Activated CD4-positive, alpha-beta T cell treated with anti-CD3 and anti-CD28 coated beads, Interleukin-2, amount 50 U/mL, for 1 hour (primary cell): Measurements from ENCODE around the gene ICE1.
"Not testable (repeated sequence)": the region's sequence is repeated elsewhere in the genome, so short reads cannot be mapped to it uniquely, and the experiment has no call there.

Source experiments
- DNase-seq: peaks from one replicate; pipeline ENCODE4 v3.0.0-alpha.2; 2020

ICE1 gene

DNA sequence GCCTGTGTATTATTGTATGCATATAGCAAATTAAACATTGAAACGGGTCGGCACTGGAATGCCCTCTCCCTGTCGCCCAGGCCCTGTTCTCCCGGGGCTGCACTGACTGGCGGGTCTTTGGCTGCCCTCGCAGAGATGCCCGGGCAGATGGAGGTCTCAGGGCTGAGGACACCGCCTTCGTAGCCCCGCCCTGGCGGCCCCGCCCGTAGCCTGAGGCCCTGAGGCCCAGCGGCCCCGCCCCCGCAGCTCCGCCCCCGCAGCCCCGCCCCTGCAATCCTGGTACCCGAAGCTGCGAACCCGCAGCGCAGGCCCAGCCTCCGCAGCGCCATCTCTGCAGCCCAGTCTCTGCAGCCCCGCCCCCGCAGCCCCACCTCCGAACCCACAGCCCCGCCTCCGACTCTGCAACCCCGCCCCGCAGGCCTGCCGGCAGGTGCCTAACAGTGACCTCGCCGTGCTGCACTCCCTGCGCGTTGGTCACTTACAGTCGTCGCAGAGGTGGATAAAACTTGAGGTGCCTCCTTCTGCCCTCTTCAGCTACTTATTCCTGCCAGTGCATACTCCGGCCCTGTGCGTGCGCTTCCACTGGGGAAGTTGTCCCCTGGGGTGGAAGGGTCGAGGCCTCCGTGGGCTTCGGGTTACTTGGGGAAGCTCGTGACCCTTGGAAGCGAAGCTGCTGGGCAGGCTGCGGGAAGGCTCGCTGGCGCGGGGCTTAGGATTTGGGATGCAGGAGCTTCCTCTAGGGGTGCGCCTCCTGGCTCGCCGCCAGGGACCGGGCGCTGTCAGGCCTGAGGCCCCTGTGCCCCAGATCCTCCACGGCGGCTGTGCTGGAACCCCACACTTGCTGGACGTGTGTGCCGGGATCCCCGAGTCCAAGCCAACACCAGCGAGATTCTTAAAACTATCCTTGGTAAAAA is 72.3 kb downstream of the ICE1 start:
- peak; percentile 85 for DNase-seq

DNA sequence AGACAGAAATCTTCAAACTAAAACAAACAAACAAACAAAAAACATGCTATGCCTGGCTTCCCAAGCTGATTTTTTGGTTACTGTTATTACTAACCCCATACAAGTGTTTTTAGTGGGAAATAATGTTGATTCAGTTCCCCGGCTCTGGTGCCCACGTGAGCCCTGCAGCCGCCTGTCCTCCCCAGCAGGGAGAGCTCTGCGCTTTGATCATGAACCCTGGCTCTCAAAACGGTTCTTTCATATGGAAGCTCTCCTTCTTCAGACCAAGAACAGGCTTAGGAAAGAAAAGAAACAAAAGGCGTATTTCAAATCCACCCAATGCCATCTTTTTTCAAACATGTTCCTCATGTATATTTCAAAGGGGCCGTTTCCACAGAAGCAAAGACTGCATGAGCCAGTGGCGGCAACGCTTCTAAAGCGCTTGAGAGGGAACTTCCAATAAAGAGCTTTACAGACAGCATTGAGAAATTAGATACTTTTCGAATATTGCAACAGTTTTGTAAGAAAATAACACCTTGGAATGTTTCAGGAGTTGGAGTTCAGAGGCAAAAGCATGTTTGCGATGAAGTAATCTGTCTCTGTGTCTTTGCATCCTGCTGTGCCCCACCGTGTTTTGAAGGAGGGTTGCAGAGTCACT is 74.8 kb downstream of the ICE1 start:
- DNase-seq = peak; percentile 22

DNA sequence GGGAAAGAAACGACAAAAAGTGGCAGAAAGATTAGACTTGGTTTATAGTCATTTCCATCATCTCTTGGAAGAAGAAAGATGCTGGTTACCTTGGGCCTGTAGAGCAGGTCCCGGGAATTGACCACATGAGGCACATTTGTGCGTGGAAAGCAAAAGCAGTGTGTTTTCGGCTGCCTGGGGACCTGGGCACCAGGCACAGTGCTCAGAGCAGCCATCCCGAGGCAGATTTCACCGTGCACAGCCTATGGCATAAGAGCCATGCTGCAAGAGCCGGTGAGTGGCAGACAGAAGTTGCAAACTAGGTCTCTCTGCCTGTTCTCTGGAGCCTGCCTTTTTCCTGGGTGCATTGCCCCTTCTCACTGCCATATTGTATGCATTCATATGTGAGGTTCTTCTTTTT is 77.0 kb downstream of the ICE1 start:
- no peak for DNase-seq

DNA sequence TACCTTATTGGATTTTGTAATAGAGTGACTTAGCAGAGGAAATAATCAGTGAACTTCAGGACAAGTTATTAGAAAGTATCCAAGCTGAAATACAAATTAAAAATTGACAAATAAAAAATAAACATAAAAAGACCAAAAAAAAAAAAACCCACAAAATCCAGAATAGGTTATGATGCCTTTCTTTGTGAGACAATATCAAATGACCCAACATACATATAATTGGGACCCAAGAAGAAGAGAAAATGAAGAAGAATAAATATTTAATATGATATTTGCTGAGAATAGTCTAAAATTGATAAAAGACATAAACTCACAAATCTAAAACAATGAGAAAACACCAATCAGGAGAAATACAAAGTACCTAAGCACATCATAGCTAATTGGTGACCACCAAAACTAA is 81.8 kb downstream of the ICE1 start:
- no peak for DNase-seq

DNA sequence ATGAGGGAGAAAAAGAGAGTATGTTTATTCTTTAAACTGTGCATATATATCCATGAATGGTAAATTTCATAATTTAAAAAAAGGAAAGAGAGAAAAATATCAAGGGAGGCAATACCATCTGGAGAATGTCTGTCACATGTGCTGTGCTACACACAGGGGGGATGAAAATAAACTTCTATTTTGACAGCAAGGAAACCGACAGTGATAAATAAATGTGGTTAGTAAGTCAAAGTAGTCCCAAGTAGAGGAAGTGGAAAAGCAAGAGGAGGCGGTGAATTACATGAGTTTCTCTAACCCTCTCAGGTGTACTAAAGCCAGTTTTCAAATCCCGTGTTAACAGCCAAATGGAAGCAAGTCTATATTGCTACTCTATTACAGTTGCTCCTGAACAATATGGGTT is 83.3 kb downstream of the ICE1 start:
- DNase-seq = no peak

DNA sequence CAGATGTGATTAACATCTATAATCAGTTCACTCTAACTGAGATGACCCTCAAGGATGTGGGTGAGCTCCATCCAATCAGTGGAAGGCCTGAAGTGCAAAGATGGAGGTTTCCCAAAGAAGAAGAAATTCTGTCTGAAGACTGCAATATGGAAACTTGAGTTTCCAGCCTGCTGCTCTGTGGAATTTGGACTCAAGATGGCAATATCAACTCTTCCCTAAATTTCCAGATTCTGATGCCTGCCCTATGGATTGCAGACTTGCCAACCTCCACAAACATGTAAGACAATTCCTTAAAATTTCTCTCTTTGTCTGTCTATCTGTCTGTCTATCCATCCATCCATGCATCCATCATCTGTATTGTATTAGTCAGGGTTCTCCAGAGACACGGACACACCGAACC is 85.9 kb downstream of the ICE1 start:
- DNase-seq = no peak

DNA sequence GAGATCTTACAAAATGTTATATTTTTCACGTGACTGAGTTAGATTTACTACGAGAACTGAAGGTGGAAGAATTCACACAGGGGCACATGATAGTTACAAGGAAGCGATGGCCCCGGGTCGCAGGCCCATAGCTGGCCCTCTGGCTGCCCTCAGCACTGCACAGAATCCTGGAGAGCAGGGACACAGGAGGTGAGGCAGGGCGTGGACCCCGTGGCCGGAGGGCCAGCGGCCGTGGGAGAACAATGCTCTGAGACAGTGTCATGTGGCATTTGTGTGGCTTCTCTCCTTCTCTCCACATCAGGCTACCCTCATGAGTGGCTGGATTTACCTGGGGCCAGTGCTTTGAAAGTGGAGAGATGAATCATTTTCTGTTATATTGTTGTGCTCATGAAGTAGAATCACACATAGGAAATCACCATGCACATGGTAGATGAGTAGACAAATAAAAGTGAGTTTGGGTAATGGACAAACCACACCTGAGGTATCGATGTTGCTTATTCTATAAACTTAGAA is 89.5 kb downstream of the ICE1 start:
- no peak for DNase-seq

DNA sequence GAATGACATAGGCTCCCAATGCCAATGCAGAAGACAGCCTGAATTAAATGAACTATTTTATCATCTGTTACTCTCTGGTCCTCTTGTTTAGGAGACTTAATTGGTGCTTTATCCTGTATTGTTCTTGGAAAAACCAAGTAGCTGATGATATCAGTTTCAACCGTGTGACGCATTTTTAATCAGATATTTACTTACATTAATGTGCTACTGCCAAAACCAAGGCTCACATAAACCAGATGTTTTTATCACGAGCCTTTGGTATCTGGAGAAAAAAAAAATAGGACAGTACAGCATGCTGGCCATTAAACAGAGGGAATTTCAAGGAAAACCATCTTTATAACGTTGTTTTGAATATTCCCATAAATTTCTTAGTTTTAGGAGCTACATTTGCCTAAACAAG is 90.1 kb downstream of the ICE1 start:
- DNase-seq = no peak

DNA sequence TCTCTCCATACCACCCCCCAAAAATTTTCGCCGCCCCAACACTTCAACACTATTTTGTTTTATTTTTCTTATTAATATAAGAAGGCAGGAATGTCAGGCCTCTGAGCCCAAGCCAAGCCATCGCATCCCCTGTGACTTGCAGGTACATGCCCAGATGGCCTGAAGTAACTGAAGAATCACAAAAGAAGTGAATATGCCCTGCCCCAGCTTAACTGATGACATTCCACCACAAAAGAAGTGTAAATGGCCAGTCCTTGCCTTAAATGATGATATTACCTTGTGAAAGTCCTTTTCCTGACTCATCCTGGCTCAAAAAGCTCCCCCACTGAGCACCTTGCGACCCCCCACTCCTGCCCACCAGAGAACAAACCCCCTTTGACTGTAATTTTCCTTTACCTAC is 98.1 kb downstream of the ICE1 start:
- not testable (repeated sequence) for DNase-seq

DNA sequence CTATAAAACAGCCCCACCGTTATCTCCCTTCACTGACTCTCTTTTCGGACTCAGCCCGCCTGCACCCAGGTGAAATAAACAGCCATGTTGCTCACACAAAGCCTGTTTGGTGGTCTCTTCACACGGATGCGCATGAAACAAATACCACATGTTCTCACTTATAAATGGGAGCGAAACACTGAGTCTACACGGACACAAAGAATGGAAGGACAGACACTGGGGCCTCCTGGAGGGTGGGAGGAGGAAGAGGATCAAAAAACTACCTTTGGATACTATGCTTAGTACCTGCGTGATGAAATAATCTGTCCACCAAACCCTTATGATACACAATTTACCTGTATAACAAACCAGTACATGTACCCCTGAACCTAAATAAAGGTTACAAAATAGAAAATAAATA is 98.6 kb downstream of the ICE1 start:
- no peak for DNase-seq

DNA sequence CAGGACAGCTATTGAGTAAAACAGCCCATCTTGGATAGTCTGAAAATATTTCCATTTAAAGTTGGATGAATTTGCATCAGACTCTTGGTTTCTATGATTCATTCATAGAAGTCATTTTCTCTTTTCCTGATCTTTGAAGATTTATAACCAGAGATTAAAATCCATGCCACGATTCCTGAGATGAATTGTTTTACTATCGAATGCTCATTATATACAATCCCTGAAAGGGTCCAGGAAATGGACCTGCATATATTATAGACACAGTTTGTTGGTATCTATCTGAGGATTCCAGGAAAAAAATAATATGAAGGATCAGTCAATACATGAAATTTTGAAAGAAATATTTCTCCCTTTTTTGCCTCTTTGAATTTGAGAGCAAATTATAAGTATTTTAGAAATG is 99.0 kb downstream of the ICE1 start:
- DNase-seq = no peak

DNA sequence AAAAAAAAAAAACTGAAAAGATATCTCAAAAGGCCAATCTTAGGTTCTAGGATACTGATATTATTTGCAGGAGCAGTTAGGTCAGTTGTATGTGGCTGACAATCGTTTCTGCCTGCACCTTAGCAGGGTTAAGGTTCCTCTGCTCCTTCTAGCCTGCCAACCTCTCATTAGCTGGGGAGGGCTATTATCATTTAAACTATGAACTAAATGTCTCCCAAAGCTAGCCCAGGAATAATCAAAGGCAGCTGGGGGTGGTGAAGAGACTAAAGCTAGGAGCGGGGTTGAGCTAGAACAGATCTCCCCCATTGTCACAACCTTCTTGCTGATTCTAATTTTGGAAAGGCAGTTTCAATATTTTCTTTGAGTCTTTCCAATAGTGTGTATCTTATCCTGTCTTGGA is 99.9 kb downstream of the ICE1 start:
- no peak for DNase-seq

DNA sequence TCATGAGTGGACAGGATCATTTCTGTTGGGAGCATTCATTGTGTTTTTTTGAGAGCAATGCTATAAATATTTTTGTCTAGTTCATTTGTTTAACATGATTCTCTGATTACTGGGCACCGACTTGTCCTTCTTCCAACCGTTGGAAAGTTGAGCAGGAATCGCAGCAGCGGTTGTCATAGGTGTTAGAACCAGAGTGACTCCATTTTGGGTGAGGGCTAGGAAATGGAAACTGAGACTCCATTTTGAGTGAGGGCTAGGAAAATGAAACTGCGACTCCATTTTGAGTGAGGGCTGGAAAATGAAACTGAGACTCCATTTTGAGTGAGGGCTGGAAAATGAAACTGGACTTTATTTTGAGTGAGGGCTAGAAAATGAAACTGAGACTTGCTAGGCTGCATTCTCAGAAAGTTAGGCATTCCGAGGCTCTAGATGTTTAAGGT is 100.6 kb downstream of the ICE1 start:
- peak; percentile 4 for DNase-seq

DNA sequence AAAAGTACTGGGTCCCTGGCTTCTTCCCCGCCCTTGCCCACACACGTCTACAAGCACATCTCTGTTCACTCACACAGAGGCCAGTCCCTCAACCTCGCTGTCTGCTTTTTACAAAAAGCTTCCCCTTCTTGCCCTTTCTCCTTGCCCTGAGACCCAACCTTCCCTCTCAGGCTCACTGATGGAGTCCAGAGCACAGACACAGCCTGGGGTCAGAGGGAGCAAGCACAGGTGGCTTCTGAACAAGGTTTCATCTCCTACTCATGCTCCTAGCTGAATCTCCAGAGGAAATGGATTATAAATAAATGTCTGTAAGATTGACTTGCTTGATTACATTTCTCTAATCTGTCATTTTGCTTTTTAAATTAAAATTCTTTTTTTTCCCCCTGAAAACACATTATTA is 101.8 kb downstream of the ICE1 start:
- no peak for DNase-seq

DNA sequence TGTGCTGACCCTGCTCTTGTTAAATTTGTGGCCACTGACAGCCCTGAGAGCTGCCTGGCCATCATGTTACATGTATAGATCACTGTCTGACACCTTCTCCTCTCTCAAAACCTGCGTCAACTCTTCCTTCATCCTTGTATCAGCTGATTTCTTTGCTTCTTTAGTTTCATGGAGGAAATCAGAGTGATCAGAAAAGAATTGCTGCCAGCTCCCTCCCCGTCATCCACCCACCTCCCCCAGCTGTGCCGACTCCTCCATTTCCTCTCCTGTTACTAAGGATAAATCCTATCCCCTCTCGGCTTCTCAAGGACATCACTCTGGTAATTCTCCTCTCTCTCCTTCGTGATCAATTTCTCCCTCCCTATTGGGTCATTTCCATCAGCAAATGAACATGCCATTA is 108.9 kb downstream of the ICE1 start:
- DNase-seq = no peak

DNA sequence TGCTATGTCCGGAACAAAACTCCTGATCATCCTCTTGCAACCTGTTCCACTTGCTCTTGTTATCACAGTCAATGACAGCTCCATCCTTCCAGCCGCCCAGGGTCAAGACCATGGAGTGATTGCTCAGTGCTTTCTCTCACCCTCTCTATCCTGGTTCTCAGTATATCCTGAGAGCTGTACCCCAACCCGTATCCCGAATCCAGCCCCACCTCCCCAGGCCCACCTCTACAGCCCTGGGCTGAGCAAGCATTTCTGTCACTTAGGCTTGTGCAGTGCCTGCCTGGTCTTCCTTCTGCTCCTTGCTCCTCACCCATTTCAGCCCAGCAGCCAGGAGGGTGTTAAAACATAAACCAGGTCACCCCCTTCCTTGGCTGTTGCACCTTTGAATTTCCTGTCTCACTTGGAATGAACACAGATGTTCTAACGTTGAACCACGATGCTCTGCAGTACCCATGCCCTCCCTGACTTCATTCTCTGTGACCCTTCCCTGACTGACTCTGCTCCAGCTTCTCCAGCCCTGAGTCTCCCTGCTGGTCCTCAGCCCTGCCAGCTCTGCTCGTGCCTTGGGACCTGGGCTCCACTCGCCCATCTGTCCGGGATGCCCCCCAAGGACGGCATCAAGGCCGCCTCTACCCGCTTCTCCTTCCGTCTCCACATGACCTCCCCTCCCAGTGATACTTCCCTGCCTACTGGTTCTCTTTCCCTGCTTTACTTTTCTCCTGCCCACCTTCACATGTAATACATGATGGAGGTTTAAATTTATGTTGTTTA is 110.0 kb downstream of the ICE1 start:
- DNase-seq = no peak

DNA sequence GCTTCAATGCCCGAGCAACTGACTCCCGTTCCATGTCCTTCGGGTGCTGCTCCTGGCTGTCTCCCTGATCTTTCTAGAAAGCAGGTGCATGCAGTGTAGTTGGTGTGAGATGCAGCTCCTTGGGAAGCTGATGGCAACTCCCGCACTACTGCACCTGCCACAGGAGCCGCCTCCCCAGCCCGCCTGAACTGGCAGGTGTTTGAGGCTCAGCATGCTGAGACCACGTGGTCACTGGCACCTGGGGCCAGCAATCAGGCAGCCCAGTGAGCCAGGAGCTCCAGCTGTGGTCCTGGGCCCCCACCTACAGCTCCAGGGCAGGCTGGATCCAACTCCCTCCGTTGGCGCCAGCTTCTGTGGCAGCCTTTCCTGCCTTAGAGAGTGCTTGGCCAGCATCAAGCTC is 111.5 kb downstream of the ICE1 start:
- DNase-seq = no peak

DNA sequence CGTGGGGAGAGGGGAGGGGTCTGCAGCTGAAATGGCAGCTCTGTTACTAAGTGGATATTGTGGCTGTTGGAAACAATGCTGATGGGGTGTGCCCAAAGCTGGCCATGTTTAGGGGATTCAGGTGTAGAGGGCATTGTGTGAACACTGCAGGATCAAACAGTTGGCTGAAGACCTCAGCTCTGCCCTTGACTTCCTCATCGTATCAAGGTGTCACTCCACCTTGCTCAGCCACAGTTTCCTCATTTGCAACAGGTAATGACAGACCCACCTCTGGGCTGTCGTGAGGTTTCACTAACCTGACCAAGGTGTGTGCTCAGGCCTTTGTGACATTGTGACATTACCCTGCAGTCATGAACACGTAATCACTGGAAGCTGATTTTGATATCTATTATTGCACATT is 111.9 kb downstream of the ICE1 start:
- DNase-seq = no peak

DNA sequence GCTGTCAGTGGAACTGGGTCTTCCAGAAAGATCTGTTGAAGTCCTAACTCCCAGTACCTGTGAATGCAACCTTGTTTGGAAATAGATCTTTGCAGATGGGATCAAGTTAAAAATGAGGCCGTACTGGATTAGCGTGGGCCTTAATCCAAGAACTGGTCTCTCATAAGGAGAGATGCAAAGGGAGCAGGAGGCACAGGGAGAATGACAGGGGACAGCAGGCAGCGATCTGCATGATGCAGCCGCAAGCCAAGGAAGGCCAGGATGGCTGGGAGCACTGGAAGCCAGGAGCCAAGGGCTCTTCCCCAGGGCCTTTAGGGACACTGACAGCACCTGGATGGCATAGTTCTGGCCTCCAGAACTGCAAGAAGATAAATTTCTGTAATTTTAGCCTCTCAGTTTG is 114.4 kb downstream of the ICE1 start:
- DNase-seq = no peak

DNA sequence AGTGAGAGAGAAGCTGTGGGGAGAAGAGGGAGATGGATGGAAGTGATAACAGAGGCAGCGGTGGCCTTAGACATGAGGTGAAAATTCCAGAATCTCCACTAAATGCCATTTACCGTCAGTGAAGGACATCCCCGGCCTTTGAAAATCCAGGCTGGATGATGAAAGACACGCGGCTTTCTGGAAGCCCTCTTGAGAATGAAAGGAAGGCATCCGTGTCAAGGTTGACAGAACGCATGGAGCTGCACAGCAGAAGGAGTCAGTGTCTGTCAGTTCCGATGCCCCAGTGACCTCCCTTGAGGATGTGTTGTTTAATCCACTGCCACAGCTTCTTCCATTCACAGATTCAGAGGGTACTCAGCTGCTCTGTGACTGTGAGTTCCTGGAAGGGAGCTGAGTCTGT is 114.9 kb downstream of the ICE1 start:
- DNase-seq = no peak

DNA sequence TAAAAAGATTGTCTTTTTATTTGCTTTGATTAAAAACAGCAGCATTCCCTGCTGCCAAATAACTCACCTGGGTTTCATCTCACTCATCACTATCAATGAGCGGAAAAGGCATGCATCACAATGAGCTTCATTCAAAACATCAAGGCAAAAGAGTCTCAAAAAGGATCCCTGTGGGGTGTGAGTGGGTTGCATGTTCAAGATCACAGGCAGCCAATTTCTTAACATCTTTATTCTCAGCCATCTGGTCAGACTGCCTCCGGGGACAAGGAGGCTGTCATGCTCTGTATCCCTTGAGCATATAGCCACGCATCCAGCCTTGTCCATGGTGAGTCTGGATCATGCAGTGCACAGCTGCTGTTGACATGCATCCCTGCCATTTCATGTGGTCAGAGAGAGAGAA is 117.1 kb downstream of the ICE1 start:
- DNase-seq = no peak
